ENCODE data around the gene PRKCE. TPM values are rescaled to one million over a fixed set of nuclear protein-coding genes. Genes with fewer than 3 reads are reported as not detected.

The PRKCE gene
- total RNA-seq, 1 experiment from 2014 or later: 2.4 TPM

DNA sequence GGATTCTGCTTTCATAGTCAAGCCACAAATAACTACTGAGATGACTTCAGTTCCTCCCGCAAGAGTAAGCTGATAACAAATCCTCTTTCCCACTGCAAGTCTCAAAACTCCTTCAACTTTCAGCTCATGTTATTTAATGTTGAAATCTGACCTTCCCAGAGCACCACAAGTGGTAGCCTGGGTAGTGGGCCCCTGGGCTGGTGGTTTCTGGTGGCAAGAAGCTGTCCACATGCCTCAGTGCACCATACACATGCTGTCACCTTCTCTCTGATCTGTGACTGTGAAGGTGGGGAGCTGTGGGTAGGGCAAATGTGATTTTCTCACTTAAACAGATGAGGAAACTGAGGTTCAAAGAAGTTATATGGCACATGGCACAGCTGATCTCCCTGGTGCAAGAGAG lies 399.6 kb downstream of the PRKCE start:
- TF ChIP-seq EZH2 (IDR thresholded peaks at IDR 0.05; ENCODE audit: borderline replicate concordance, low read depth, low read length, poor library complexity, severe bottlenecking): no peak
- TF ChIP-seq, protein P1, sequence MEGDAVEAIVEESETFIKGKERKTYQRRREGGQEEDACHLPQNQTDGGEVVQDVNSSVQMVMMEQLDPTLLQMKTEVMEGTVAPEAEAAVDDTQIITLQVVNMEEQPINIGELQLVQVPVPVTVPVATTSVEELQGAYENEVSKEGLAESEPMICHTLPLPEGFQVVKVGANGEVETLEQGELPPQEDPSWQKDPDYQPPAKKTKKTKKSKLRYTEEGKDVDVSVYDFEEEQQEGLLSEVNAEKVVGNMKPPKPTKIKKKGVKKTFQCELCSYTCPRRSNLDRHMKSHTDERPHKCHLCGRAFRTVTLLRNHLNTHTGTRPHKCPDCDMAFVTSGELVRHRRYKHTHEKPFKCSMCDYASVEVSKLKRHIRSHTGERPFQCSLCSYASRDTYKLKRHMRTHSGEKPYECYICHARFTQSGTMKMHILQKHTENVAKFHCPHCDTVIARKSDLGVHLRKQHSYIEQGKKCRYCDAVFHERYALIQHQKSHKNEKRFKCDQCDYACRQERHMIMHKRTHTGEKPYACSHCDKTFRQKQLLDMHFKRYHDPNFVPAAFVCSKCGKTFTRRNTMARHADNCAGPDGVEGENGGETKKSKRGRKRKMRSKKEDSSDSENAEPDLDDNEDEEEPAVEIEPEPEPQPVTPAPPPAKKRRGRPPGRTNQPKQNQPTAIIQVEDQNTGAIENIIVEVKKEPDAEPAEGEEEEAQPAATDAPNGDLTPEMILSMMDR (conservative IDR thresholded peaks at IDR 0.05; ENCODE audit: low read depth, low read length): no peak
- no peaks in the 10 kb centered on the region for H3K36me3 ChIP-seq (ENCODE audit: insufficient read depth, low read length, poor library complexity, severe bottlenecking)
- ChIA-PET CTCF (no interaction called here), POLR2A (ENCODE audit: low non-redundant PET) (no interaction called here)
- no peak for DNase-seq (ENCODE audit: low spot score)
- no peak overlapping the region for H3K27ac ChIP-seq (ENCODE audit: low read depth, low read length, poor library complexity, severe bottlenecking)
- H3K4me3 ChIP-seq (ENCODE audit: low read depth, low read length, poor library complexity, severe bottlenecking): no peak overlapping the region
- intact Hi-C loops (cut with micrococcal nuclease; ENCODE audit: unreplicated experiment): no loop called here
- H3K27me3 ChIP-seq (replicated peaks; ENCODE audit: insufficient read depth, low read depth, low read length, poor library complexity): no peaks in the 10 kb centered on the region
- BruUV-seq (replicated peaks): no TSS peak
- H3K9me3 ChIP-seq (ENCODE audit: low read depth, low read length, poor library complexity, severe bottlenecking): no peaks in the 10 kb centered on the region
- H3K4me1 ChIP-seq (ENCODE audit: insufficient read depth, low read length, poor library complexity, severe bottlenecking): no peaks in the 10 kb centered on the region

DNA sequence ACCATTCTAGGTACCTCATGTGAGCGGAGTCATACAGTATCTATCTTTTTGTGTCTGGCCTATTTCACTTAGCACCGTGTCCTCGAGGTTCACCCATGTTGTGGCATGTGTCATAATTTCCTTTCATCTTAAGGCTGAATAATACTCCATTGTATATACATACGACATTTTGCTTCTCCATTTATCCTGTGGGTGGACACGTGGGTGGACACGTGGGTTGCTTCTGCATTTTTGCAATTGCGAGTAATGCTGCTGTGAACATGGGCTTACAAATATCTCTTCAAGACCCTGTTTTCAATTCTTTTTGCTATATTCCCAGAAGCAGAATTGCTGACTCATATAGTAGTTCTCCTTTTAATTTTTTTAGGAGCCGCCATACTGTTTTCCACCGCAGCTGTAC lies 402.1 kb downstream of the PRKCE start:
- no peak for DNase-seq (ENCODE audit: low spot score)
- no TSS peak for BruUV-seq (replicated peaks)
- Histone ChIP-seq H3K4me3 (ENCODE audit: low read depth, low read length, poor library complexity, severe bottlenecking) (no peak overlapping the region), H3K27me3 (replicated peaks; ENCODE audit: insufficient read depth, low read depth, low read length, poor library complexity) (no peaks in the 10 kb centered on the region), H3K9me3 (ENCODE audit: low read depth, low read length, poor library complexity, severe bottlenecking) (no peaks in the 10 kb centered on the region), H3K4me1 (ENCODE audit: insufficient read depth, low read length, poor library complexity, severe bottlenecking) (no peaks in the 10 kb centered on the region), H3K36me3 (ENCODE audit: insufficient read depth, low read length, poor library complexity, severe bottlenecking) (no peaks in the 10 kb centered on the region), H3K27ac (ENCODE audit: low read depth, low read length, poor library complexity, severe bottlenecking) (no peak overlapping the region)
- TF ChIP-seq, protein P1 (conservative IDR thresholded peaks at IDR 0.05; ENCODE audit: low read depth, low read length): no peak
- no peak for TF ChIP-seq EZH2 (IDR thresholded peaks at IDR 0.05; ENCODE audit: borderline replicate concordance, low read depth, low read length, poor library complexity, severe bottlenecking)
- ChIA-PET CTCF (no interaction called here), POLR2A (ENCODE audit: low non-redundant PET) (no interaction called here)
- intact Hi-C loops (cut with micrococcal nuclease; ENCODE audit: unreplicated experiment): no loop called here

DNA sequence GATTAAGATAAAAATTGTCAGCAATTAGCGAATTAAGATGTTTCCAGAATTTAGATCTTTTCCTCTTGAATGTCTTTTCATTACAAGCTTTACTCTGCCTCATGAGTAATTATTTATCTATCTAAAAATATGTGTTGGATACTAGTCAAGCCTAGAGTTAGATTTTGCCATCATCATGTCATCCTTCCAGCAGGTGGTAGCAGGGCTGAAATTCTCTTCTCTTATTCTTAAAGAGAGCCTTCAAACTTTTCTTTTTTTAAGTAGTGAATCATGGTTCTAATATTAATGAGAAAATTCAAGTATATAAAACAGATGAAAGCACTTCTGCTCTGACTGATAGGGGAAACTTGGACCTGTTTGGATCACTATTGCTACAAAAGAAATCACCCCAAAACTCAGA lies 405.1 kb downstream of the PRKCE start:
- Histone ChIP-seq H3K4me3 (ENCODE audit: low read depth, low read length, poor library complexity, severe bottlenecking) (no peak overlapping the region), H3K36me3 (ENCODE audit: insufficient read depth, low read length, poor library complexity, severe bottlenecking) (no peaks in the 10 kb centered on the region), H3K9me3 (ENCODE audit: low read depth, low read length, poor library complexity, severe bottlenecking) (no peaks in the 10 kb centered on the region), H3K27ac (ENCODE audit: low read depth, low read length, poor library complexity, severe bottlenecking) (no peak overlapping the region), H3K27me3 (replicated peaks; ENCODE audit: insufficient read depth, low read depth, low read length, poor library complexity) (no peaks in the 10 kb centered on the region), H3K4me1 (ENCODE audit: insufficient read depth, low read length, poor library complexity, severe bottlenecking) (no peaks in the 10 kb centered on the region)
- BruUV-seq (replicated peaks): no TSS peak
- ChIA-PET CTCF (no interaction called here), POLR2A (ENCODE audit: low non-redundant PET) (no interaction called here)
- TF ChIP-seq, protein P1 (conservative IDR thresholded peaks at IDR 0.05; ENCODE audit: low read depth, low read length): no peak
- TF ChIP-seq EZH2 (IDR thresholded peaks at IDR 0.05; ENCODE audit: borderline replicate concordance, low read depth, low read length, poor library complexity, severe bottlenecking): no peak
- no peak for DNase-seq (ENCODE audit: low spot score)
- intact Hi-C loops (cut with micrococcal nuclease; ENCODE audit: unreplicated experiment): no loop called here
